Measurements from ENCODE around the gene ATAD3C.
"Not testable (repeated sequence)": the region's sequence is repeated elsewhere in the genome, so short reads cannot be mapped to it uniquely, and the experiment has no call there.

ATAD3C gene

GRCh38 chr1:1432274-1432950, 17.1 kb upstream of the ATAD3C start:
- no peak for DNase-seq (ENCODE audit: low read depth)

GRCh38 chr1:1432951-1433803, 16.3 kb upstream of the ATAD3C start:
- peak; percentile 89 for DNase-seq (ENCODE audit: low read depth)

DNA sequence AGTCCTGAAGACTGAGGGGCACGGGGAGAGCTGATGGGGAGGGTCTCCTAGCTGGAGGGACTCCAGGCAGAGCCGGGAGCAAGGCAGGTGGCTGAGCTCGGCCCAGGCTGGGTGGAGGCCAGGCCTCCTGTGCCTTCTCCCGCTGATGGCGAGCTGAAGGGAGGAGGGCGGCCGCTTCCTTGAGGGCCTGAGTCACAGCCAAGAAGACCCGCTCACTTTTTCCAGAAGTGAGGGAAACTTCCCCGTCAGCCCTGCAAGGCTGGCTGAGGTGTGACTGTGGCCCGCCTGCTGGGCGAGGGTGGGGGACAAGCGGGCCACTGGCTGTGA, 15.7 kb upstream of the ATAD3C start:
- DNase-seq (ENCODE audit: low read depth), result no peak

GRCh38 chr1:1434131-1434823, 15.2 kb upstream of the ATAD3C start:
- no peak for DNase-seq (ENCODE audit: low read depth)

DNA sequence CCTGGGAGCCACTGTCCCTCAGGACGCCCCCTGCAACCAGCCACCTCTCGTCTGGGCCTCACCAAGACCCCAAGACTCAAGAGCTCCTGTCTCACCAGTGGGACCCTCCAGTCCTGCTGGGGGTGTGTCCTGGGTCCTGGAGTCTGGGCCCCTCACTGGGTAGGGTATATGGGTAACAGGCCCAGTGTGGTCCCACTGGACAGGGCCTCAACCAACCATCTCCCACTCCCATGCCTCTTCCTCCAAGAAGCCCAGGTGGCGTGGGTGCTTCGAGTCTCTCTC, 14.7 kb upstream of the ATAD3C start:
- DNase-seq (ENCODE audit: low read depth), result no peak

- DNase-seq (ENCODE audit: low read depth), result peak; percentile 76
These were observed 14.2 kb upstream of the ATAD3C start, which contains the start of gene VWA1 for GRCh38 chr1:1435106-1435903. Gene VWA1 (plus strand): TSS chr1:1435690. CDS start chr1:1435749, 59 bp downstream.

DNA sequence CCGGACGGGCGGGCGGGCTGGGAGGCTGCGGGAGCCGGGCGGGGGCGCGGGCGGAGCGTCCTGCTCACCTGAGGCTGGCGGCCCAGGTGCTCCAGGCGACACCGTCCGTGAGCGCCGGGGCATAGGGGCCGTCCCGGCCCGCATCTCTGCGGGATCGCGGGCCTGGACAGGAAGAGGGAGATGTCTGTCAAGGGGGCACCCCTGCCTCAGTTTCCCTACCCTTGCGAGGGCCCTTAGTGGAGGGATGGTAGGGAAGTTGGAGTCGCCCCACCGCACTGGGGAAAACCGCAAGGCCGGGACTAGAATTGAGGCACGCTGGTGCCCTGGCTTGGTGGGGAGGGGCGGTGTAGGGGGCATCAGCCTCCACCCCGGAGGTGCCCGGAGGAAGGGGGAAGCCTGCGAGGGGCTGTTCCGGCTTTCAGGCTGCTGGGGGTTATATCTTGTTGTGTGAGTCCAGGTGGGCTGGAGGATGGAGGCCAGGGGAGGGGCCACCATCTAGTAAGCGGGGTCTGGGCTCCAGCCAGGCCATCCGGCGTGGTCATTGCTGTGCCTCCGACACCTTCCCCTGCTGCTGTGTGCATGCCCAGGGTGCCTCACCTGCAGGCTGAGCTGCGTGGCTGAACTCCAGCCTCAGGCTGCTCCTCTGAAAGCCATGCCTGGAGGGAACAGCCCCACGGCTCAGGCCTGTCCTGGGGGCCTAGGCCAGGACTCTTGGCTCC, 13.4 kb upstream of the ATAD3C start:
- no peak for DNase-seq (ENCODE audit: low read depth)

DNA sequence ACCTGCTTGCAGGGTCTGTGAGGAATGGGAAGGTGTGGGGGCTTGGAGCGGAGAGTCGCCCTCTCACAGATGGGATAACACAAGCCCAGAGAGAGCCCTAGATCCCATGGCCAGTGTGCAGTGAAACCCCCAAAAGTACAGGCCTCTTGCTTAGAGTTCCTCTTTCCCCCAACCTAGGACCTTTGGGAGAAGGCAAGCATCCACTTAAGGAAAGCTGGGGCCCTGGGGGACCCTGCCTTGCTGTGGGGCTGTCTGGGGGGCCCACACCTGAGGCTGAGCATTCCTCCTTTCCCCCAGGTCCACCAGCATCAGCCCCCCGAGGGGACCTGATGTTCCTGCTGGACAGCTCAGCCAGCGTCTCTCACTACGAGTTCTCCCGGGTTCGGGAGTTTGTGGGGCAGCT, 12.9 kb upstream of the ATAD3C start:
- no peak for DNase-seq (ENCODE audit: low read depth)

DNA sequence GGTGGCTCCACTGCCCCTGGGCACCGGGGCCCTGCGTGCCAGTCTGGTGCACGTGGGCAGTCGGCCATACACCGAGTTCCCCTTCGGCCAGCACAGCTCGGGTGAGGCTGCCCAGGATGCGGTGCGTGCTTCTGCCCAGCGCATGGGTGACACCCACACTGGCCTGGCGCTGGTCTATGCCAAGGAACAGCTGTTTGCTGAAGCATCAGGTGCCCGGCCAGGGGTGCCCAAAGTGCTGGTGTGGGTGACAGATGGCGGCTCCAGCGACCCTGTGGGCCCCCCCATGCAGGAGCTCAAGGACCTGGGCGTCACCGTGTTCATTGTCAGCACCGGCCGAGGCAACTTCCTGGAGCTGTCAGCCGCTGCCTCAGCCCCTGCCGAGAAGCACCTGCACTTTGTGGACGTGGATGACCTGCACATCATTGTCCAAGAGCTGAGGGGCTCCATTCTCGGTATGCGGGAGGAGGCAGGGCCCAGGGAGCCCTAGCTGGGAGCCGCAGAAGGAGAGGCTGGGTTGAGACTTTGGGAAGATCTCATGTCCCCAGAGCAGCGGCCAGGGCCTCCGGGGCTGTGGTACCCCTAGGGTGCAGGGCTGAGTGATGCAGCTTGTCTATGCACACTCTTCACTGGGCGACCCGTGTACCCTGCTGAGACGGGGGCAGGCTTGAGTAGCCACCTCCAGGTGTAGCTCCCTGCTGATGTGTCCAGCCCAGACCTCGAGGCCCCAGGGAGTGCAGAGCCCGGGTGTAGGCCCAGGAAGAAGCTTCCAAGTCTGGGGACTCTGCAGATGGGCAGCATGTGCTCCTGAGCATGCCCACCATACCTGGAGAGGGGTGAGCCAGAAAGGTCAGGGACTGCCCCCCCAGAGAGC, 12.2 kb upstream of the ATAD3C start:
- no peak for DNase-seq (ENCODE audit: low read depth)

DNA sequence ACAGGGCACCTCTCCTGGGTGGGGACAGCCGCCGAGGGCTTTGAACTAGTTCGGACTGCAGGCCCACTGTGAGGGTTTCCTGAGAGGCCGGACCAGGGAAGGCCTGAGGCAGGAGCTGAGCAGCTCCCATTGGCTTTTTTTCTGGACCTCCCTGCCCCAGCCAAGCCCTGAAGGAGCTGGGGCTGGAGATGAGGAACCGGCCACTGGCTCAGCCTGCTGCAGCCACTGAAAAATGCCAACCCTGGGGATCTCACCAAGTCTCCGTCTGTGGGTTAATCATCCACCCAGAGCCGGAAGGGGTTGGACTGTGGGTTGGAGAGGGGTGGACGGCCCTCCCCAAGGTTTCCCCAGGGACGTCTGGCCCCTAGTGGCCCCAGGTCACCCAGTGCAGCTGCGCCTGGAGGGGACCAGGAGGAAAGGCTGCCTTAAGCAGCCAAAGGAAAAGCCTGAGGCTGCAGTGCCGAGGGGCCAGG, 11.5 kb upstream of the ATAD3C start:
- DNase-seq (ENCODE audit: low read depth), result peak; percentile 95

- DNase-seq (ENCODE audit: low read depth), result peak; percentile 70
These were observed 10.7 kb upstream of the ATAD3C start for GRCh38 chr1:1438531-1439381.

GRCh38 chr1:1439546-1440261, 9.8 kb upstream of the ATAD3C start:
- DNase-seq (ENCODE audit: low read depth), result no peak

- DNase-seq (ENCODE audit: low read depth), result no peak
These were observed 9.1 kb upstream of the ATAD3C start for GRCh38 chr1:1440262-1441001.

DNA sequence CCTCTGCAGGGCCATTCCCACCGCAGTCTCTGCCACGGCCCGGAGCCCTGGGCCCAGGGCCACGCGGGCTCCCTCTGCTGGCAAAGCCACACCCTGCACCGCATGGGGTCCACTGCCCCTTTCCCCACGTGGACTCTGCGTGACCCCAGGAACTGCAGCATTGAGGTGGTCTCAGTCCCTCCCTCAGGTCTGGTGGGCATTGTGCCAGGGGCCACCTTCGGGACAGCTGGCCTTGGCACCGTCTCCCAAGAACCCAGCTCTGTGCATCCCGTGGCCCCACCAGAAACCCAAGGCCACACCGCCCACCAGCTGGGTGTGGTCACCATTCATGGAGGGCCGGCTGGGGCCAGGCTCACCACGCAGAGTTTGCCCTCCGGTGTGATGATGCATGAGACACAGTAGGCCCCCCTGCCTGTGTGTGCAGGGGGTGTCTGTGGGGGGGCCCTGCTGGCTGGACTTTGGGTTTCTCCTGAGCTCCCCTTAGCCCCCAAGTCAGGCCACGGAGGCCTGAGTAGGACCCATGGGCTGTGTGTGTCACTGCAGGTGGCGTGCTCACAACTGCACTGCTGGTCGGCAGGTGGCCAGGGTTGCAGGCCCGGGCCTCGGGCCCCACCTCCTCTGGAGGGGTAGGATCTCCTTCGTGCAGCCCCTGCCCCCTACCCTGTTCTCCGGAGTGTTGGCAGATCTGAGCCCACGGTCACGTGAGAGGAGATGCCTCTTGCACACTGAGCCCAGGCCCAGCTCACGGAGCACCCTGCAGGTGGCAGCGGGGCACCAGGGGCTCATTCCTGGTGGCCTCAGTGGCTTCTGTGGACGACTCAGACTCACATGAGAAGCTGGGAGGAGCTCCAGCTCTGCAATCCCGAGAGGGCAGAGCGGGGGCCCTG, 8.2 kb upstream of the ATAD3C start:
- DNase-seq (ENCODE audit: low read depth), result no peak

GRCh38 chr1:1442069-1442770, 7.3 kb upstream of the ATAD3C start:
- no peak for DNase-seq (ENCODE audit: low read depth)

- DNase-seq (ENCODE audit: low read depth), result not testable (repeated sequence)
These were observed 2.9 kb upstream of the ATAD3C start for GRCh38 chr1:1446631-1447030.

DNA sequence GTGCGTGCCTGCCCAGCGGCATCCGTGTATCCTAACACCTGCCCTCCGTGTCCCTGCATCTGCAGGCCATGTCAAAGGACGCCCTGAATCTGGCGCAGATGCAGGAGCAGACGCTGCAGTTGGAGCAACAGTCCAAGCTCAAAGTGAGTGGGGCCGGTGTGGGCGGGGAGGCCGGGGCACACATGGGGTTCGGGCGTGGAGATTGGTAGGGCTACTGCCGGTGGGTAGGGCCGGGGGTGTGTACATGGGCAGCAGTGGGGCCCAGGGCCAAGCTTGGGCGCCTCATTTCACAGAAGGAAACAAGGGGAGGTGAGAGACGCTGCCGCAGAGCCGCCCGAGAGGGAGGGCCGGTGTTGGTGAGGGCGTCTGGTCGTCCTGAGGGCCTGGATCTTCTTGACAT, 1.1 kb downstream of the ATAD3C start:
- DNase-seq (ENCODE audit: low read depth), result not testable (repeated sequence)
